Left renal cortex interstitium (tissue), 4 donors: Measurements from ENCODE around the gene GRIK1. TPM values are rescaled to one million over a fixed set of nuclear protein-coding genes. Genes with fewer than 3 reads are reported as not detected.
"Not testable (repeated sequence)": the region's sequence is repeated elsewhere in the genome, so short reads cannot be mapped to it uniquely, and the experiment has no call there.

Source experiments
- DNase-seq, 4 donors: peaks; one replicate each; pipeline ENCODE4 v3.0.0-alpha.2; 2013; ENCODE audit warnings: low read depth in 4 of 4, low spot score in 2 of 4, missing footprints in 1 of 4
- polyA plus RNA-seq, 4 donors: library from polyadenylated mRNA; unstranded; fragments of 120-200 nt; gene quantifications; one replicate each; pipeline ENCODE4 v1.2.1, GENCODE V29; 2013; ENCODE audit not compliant: insufficient read length in 4 of 4

The GRIK1 gene
- polyA plus RNA-seq, 4 donors, result 1.4 to 1.9 (median 1.5) TPM

DNA sequence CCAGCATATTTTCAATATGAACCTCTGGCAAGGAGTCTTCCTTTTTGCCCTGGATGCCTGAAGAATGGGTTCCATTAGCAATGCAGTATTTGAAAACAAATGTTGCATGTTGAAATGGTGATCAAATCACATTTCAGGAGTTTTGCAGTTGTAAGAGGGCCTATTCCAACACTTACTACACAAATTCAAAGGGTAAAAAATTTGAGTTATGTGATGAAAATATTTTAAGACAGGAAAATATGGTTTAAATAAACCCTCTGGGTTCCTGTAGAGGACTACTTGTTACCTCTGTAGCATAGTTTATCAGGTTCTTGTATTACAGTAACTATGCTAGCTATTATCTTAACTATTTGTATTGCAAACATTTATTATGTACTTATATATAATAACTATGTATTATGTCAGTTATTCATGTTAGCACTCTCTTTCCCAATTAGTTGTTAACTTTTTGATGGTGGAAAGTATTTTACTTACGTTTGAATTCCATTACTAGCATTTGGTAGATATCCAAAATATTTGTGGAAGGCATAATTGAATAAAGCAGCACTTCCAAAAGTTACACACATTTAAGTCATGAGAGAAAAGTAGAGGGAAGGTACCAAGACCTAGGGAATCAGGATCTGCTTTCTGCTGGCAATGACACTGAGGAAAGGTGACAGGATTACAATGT is 312.9 kb downstream of the GRIK1 start:
- DNase-seq, result no peak

DNA sequence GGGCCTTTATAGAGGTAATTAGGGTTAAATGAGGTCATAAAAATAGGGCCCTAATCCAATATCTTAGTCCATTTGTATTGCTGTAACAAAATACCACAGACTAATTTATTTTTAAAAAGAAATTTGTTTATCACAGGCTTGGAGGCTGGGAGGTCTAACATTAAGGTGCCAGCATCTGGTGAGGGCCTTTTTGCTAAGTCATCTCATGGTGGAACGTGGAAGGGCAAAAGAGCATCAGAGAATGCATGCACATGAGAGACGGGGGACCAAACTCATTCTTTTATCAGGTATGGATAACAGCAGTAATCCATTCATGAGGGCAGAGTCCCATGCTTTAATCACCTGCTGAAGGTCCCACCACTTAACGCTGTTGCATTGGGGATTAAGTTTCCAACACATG is 313.8 kb downstream of the GRIK1 start:
- DNase-seq, result no peak

DNA sequence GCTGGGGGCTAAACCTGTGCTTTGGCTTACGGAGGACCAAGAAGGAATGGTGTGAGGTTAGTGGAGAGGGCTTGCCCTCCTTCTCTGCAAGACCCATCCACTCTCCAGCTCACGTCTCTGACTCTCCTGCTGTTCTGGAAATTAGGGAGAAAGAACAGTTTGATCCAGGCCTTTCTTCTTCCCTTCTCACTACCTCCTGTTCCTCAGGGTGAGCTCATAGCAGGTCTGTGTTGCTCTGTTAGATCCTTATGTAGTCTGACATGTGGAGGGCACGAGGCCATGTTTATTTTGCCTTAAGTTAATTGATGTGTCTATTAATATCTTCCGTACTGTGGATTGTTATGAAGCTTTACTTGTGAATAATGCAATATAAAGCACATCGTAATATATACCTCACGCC is 315.0 kb downstream of the GRIK1 start:
- DNase-seq, result no peak

DNA sequence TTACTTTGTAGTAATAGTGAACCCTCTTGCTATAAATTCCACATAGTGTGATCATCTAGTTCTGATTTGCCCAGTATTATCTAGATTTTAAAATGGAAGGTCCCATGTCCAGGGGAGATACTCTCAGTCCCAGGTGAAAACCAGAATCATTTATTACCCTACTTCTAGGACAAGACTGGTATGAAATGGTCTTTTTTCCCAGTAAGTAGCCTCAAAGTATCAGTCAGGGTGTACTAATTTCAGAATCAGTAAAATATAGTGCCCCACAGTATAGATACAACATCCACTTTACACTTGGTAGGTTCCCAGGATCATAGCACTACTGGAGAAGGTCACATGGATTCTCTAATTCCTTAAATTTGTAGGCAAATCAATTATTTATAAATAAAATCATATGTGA is 318.3 kb downstream of the GRIK1 start:
- no peak for DNase-seq

DNA sequence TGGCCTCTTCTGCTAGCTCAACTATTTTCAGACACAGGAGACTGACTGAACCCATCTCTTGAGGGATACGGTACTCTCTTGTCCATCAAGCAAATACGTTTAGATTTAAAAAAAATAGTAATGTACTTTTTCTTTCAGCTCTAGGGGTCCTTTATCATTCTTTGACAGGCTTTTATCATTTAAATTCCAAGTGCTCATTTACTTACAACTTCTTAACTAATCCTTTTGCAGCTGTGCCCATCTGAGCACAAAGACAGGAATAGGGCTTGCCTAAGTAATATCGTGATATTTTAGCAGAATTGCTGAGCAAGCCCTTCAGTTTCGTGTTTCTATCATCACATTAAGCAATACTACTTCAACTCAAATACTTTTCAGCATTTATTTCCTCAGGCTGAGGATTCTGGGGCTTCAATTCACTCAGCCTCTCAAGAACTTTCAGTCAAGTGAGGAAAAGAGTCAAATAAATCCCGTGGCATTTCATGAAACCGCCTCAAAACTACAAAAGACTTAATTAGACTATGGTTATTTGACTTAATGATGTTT is 323.5 kb downstream of the GRIK1 start:
- no peak for DNase-seq

DNA sequence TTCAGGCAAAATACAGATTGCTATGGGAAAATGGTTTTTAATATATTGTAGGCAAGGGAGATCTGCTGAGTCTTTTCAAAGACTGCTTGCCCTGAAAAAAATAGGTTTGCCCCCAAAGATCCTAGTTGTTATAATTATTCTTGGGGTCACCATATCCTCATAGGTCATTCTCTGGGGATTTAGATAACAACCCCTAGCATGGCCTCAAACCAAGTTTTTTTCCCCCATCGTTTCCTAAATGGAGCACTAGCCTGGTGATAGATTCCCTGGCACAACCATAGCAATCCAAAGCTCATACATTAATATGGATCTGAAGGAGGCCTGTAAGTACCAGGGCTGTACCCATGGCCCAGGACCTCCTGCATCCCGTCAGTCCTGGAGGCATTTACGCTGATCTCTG is 325.9 kb downstream of the GRIK1 start:
- no peak for DNase-seq

DNA sequence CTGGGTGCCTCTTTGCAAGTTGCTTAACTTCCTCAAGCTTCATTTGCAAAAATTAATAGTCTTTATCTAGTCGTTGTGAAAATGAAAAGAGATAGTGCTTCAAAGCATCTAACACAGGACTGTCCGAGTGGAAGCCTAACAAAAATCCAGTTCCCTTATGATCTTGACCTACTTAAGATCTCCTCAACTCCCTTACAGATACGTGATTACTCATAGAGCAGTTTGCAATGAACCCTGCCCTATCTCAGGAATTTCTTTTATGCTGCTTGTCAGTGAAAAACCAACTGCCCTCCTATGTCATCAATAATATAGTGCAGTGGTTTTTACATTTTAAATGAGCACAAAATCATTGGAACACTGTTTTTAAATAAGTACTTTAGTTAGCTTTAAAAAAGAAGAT is 326.8 kb downstream of the GRIK1 start:
- no peak for DNase-seq

DNA sequence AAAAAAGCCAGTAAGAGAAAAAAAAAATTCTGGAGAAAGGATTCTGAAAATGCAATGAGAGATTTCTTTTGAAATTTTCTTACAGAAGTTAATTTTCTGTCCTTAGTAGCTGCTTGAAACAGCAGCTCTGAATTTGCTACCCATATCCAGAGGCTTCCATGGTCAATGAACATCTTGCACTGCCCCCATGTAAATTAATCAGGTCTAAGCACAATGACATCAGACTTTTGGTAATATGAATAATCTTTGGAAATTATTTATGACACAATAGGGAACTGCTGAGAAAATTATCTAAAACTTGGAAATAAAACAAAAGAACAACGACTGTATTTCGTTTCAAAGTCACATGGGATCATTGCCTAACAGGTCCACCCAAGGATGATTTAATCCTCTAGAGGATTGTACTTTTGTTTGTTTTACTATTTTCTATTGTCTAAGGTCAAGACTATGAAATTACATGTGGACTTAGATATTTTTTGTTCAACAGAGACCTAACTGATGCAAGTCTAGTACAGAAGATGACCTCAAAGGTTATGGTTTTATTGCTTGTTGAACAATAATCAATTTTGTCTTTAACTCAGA is 328.9 kb downstream of the GRIK1 start:
- DNase-seq, result no peak

DNA sequence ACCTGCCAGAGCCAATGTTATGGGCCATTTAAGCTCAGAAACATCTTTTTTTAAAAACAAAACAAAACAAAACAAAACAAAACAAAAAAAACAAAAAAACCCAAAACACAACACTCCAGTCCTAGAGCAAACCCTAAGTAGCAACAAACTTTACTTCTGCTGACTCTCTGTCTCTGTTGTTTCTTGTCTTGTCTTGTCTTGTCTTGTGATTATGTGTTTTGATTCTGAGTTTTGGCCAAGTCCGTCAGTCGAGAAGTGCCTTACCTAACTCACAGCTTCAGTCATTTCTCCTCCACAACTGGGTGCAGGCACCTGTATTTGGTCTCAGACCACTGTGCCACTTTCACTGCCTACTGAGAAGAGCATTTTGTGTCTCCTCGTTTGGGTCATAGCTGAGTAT is 333.2 kb downstream of the GRIK1 start:
- no peak for DNase-seq

DNA sequence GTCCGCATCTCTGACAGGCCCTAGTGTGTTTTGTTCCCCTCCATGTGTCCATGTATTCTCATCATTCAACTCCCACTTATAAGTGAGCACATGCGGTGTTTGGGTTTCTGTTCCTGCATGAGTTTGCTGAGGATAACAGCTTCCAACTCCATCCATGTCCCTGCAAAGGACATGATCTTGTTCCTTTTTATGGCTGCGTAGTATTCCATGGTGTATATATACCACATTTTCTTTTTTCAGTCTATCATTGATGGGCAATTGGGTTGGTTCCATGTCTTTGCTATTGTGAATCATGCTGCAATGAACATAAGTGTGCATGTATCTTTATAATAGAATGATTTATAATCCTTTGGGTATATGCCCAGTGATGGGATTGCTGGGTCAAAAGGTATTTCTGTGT is 334.6 kb downstream of the GRIK1 start:
- DNase-seq, result not testable (repeated sequence)

DNA sequence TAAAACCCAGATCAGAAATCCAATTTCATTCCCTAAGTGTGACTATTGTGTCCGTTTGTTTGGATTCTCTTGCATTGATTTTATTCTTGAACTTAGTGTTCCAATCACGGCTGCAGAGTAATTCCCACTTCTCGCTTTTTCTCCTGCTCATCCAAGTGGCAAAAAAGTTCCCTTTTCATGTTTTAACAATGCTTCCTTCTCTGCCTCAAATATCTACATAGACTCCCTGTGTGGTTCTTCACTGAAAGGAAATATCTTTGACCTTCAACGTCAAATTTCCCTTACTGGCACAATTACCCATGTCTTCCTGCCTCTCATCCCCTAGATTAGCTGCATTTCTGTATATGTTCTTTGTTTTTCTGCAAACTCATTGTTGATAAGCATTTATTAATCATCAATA is 335.7 kb downstream of the GRIK1 start:
- no peak for DNase-seq

DNA sequence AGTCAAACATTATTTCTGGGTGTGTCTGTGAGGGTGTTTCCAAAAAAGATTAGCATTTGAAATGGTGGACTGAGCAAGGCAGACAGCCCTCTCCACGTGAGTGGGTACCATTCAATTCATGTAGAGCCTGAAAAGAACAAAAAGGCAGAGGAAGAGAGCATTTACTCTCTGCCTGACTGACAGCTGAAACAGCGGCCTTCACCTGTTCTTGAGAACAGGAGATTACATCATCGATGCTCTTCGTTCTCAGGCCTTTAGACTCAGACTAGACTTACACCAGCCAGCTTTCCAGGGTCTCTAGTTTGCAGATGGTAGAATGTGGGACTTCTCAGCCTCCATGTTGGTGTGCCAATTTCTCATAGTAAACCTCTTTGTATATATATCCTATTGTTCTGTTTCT is 338.7 kb downstream of the GRIK1 start:
- DNase-seq, result no peak

DNA sequence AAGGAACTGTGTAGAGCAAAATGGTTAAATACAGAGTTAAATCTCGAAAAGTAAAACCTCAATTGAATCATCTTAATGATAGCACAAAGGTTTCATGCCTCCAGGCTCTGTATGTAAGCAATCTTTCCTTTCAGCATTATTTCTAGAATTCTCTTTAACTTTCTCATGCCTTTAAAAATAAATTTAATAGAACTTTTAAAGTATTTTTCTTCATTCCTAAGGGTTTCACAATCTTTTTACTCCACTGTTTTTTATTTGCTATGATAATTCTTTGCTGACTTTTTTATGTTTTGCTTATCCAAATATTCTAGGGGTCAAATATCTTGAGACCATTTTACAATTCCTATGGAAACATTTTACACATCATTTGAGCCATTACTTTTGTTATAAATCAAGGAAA is 353.1 kb downstream of the GRIK1 start:
- DNase-seq, result no peak

DNA sequence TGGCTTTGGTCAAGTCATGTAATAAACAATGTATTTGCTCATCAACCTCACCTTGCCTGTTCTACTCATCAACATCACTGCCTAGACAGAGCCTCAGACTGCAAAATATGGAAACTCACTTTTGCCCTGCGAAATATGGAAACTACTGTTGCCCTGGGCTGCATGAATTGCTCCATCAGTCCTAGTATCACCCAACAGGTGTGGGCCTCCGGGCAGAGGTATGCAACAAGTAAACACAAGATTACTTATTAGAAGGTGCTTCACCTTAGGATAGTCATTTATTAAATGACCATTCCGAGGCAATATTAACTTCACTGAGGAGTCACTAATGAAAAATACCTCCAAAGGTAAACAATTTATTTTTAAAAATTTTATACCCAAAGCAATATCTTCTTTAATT is 354.3 kb downstream of the GRIK1 start:
- DNase-seq, result no peak

DNA sequence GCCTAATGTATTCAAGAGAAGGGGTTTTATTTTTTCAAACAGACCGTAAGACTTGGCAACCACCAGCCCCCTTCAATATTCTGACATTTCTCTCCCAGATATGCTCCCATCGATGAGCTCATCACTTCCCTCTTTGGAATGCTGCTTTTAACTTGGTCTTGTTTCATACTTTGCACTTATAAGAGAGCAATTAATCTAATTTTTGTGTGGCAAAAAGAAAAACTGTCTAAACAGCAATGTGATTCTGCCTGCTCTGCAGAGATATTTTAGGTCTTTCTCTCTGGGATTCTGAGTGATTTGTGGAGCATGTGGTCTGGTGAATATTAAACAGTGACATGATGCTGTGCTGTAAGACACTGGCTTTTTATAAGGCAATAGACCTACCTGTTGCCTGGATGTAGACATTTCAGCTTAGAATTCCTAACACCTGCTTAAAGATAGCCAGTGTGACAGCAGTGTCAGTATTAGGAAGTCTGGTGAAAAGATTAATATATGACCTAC is 356.3 kb downstream of the GRIK1 start:
- no peak for DNase-seq

DNA sequence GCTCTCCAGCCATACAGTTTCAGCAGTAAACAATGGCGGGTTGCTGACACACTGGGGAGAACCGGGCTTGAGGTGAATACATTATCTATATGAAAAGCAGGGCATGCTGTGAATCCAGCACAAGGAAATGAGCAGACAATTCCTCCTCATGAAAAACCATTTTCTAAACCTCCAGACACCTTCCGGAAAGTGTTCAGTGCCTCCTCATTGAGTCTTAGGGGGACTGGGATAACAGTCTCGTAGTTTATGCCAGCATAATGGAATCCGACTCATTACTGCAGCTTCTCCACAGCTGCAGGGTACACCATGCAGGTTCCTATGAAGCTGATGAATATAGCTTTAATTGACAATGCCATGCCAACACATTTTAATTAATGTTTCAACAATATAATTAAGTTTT is 356.9 kb downstream of the GRIK1 start:
- DNase-seq, result no peak

DNA sequence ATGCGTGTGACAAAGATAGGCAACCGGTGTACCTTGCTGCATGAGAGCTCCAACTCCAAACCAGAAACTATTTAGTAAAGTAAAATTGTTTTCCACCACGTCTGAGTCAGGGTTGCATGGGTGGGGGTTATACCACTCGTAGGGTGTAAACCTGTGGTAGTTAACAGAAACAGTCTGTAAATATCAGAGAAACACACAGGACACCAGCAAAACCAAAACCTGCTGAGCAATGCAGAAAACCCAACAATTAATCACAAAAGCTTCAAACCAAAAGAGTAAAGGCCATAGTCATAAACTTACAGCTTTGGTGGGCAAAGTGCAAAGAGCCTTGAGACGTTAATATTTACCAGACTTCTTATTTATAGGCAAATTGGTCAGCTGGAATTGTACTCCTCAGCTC is 358.4 kb downstream of the GRIK1 start:
- no peak for DNase-seq

DNA sequence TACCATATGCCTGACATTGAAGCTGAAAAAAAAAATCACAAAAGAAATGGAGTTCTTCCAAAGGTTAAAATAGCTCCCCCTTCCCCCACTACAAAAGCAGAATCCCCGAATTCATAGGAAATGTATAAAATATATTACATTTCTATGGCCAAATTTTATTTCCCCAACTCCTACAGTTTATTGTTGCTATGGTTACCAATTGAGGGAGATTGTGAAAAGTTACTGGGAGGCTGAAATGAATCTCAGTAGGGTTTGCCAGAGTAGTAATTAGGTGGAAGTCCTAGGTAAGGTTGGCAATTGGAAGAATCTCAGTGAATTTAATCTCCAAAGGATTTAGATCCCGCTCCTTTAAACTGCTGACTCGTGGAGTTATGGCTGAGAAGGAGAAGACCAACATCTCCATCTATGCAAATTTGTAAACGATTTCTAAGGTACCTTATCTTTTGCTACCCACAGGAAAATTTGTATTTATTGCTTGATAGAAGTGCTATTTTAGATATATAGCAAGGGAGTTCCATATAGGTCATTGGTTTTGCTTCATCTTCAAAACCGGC is 359.0 kb downstream of the GRIK1 start:
- DNase-seq, result no peak

DNA sequence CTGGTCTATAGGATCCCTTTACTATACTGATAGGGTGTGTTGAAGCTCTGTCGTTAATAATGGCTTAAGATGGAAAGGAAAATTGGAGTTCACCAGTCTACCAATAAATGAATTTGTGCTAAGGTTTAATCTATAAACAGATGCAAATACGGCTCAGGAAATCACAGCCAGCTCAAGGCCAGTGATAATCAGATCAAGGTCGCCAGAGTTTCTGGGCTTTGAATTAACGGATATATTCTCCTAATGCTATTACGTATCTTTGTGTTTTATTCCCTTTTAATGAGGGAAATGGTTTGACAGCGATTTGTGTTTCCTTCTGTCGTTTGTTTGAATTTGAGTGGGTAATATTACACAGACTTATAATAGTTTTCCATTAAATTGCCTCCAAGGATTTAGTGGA is 361.5 kb downstream of the GRIK1 start:
- DNase-seq, result no peak

DNA sequence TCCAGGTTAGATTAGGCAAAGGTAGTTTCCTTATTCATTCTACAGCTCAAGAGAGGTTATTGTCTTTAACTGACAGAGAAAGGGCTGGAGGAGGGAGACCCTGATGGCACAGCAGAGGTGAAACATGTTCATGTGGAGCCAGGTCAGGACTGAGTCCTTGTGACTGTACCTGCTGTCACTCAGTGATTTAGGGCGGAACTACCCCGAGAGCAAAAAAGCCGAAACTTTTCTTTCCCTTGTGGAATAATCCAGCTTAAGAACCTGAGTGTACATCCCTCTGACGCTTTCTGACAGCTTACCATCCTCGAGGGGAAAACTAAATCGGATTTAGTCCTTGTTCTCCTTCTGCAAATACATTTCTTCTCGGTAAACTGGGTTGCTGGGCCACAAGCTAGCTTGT is 367.8 kb downstream of the GRIK1 start:
- DNase-seq, result no peak

DNA sequence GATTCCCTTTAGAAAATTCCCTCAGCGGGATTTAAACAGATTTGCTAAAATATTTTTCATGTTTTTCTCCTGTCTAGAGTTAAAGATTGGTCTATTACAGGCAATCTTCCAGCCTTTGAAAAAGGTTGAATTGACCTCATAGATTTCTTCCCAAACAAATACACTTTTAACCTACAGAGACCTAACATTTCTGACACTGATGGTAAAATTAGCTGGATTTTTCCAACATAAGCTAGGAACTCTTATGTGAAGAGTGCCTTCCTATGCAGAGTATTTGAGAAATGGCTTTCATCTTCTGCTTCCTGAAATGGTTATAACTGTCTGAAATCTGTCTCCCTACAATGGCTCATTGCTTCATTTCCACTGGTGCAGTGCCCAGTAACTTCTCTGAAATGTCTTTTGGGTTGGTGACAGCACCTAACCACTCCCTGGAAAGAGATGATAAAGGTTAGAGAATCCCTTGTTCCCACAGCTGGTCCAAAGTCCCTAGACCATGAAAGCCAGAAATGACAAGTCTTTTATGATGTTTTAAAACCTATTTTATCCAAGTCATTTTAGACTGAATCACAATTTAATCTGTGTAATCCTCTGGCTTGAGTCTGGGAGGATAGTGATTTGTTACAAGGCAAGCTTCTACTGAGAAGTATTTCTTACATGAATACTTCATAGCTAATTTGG is 371.6 kb downstream of the GRIK1 start:
- DNase-seq, result no peak
